PC-9 (cell line): Measurements from ENCODE around the gene GPX3.

Source experiments
- EZH2 ChIP-seq: fragments of 200-600 bp; sonication (generic); IDR thresholded peaks from 2 replicates; pipeline ENCODE4 v1.8.0; 2017; ENCODE audit warnings: antibody characterized with exemption, low read depth
- TF ChIP-seq, protein P1 (sequence below): fragments of 200-600 bp; sonication (generic); conservative IDR thresholded peaks from 2 replicates; pipeline ENCODE4 v1.6.1; 2017; ENCODE audit warnings: mixed run types, antibody characterized with exemption, mild to moderate bottlenecking, moderate library complexity

DNA sequence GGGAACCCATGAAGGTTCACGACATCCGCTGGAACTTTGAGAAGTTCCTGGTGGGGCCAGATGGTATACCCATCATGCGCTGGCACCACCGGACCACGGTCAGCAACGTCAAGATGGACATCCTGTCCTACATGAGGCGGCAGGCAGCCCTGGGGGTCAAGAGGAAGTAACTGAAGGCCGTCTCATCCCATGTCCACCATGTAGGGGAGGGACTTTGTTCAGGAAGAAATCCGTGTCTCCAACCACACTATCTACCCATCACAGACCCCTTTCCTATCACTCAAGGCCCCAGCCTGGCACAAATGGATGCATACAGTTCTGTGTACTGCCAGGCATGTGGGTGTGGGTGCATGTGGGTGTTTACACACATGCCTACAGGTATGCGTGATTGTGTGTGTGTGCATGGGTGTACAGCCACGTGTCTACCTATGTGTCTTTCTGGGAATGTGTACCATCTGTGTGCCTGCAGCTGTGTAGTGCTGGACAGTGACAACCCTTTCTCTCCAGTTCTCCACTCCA is 7.6 kb downstream of the GPX3 start:
- no peak for TF ChIP-seq EZH2
- TF ChIP-seq, protein P1, sequence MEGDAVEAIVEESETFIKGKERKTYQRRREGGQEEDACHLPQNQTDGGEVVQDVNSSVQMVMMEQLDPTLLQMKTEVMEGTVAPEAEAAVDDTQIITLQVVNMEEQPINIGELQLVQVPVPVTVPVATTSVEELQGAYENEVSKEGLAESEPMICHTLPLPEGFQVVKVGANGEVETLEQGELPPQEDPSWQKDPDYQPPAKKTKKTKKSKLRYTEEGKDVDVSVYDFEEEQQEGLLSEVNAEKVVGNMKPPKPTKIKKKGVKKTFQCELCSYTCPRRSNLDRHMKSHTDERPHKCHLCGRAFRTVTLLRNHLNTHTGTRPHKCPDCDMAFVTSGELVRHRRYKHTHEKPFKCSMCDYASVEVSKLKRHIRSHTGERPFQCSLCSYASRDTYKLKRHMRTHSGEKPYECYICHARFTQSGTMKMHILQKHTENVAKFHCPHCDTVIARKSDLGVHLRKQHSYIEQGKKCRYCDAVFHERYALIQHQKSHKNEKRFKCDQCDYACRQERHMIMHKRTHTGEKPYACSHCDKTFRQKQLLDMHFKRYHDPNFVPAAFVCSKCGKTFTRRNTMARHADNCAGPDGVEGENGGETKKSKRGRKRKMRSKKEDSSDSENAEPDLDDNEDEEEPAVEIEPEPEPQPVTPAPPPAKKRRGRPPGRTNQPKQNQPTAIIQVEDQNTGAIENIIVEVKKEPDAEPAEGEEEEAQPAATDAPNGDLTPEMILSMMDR = no peak
